ENCODE measurements around the gene PVALEF. TPM values are rescaled to one million over a fixed set of nuclear protein-coding genes. Genes with fewer than 3 reads are reported as not detected.

PVALEF gene
- total RNA-seq, 1 donor from 2014 or later = 0.29 TPM

- Mint-ChIP-seq H3K36me3 (ENCODE audit: unreplicated experiment) (peaks cover 10% of the 10 kb centered on the region), H3K9me3 (ENCODE audit: unreplicated experiment) (peaks cover 13% of the 10 kb centered on the region), H3K27me3 (ENCODE audit: unreplicated experiment) (peaks cover 9% of the 10 kb centered on the region), H3K4me3 (ENCODE audit: unreplicated experiment) (peak overlapping the region; percentile 78), H3K27ac (ENCODE audit: unreplicated experiment) (no peak overlapping the region), H3K4me1 (ENCODE audit: low read depth, unreplicated experiment) (peaks cover 9% of the 10 kb centered on the region)
- no peak for DNase-seq
- TF ChIP-seq, protein P1, sequence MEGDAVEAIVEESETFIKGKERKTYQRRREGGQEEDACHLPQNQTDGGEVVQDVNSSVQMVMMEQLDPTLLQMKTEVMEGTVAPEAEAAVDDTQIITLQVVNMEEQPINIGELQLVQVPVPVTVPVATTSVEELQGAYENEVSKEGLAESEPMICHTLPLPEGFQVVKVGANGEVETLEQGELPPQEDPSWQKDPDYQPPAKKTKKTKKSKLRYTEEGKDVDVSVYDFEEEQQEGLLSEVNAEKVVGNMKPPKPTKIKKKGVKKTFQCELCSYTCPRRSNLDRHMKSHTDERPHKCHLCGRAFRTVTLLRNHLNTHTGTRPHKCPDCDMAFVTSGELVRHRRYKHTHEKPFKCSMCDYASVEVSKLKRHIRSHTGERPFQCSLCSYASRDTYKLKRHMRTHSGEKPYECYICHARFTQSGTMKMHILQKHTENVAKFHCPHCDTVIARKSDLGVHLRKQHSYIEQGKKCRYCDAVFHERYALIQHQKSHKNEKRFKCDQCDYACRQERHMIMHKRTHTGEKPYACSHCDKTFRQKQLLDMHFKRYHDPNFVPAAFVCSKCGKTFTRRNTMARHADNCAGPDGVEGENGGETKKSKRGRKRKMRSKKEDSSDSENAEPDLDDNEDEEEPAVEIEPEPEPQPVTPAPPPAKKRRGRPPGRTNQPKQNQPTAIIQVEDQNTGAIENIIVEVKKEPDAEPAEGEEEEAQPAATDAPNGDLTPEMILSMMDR (IDR thresholded peaks at IDR 0.05; ENCODE audit: partially characterized antibody, unreplicated experiment) = no peak
Measured at GRCh38 chr17:81221371-81221841, 56.1 kb downstream of the PVALEF start.

GRCh38 chr17:81221842-81222619 is 56.7 kb downstream of the PVALEF start:
- TF ChIP-seq, protein P1 (IDR thresholded peaks at IDR 0.05; ENCODE audit: partially characterized antibody, unreplicated experiment) = no peak
- Mint-ChIP-seq H3K9me3 (ENCODE audit: unreplicated experiment) (peaks cover 13% of the 10 kb centered on the region), H3K27ac (ENCODE audit: unreplicated experiment) (no peak overlapping the region), H3K4me1 (ENCODE audit: low read depth, unreplicated experiment) (peaks cover 9% of the 10 kb centered on the region), H3K36me3 (ENCODE audit: unreplicated experiment) (peaks cover 7% of the 10 kb centered on the region), H3K27me3 (ENCODE audit: unreplicated experiment) (peaks cover 9% of the 10 kb centered on the region), H3K4me3 (ENCODE audit: unreplicated experiment) (peak overlapping the region; percentile 78)
- no peak for DNase-seq

DNA sequence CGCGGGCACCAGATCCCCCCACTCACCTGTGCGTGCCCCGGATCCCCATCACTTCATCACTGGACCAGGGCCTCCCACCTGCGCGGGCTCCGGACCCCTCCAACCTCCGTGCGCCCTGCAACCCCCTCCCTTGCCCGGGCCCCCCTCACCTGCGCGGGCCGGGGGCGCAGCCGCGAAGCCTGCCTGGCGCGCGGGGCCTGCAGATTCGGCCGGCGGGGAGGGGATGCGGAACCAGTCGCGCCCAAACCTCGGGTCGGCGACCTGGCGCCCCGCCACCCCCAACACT is 57.3 kb downstream of the PVALEF start:
- Mint-ChIP-seq H3K36me3 (ENCODE audit: unreplicated experiment) (peaks cover 7% of the 10 kb centered on the region), H3K4me1 (ENCODE audit: low read depth, unreplicated experiment) (peaks cover 9% of the 10 kb centered on the region), H3K4me3 (ENCODE audit: unreplicated experiment) (no peak overlapping the region), H3K9me3 (ENCODE audit: unreplicated experiment) (peaks cover 13% of the 10 kb centered on the region), H3K27ac (ENCODE audit: unreplicated experiment) (no peak overlapping the region), H3K27me3 (ENCODE audit: unreplicated experiment) (peaks cover 4% of the 10 kb centered on the region)
- no peak for DNase-seq
- TF ChIP-seq, protein P1 (IDR thresholded peaks at IDR 0.05; ENCODE audit: partially characterized antibody, unreplicated experiment) = no peak

DNA sequence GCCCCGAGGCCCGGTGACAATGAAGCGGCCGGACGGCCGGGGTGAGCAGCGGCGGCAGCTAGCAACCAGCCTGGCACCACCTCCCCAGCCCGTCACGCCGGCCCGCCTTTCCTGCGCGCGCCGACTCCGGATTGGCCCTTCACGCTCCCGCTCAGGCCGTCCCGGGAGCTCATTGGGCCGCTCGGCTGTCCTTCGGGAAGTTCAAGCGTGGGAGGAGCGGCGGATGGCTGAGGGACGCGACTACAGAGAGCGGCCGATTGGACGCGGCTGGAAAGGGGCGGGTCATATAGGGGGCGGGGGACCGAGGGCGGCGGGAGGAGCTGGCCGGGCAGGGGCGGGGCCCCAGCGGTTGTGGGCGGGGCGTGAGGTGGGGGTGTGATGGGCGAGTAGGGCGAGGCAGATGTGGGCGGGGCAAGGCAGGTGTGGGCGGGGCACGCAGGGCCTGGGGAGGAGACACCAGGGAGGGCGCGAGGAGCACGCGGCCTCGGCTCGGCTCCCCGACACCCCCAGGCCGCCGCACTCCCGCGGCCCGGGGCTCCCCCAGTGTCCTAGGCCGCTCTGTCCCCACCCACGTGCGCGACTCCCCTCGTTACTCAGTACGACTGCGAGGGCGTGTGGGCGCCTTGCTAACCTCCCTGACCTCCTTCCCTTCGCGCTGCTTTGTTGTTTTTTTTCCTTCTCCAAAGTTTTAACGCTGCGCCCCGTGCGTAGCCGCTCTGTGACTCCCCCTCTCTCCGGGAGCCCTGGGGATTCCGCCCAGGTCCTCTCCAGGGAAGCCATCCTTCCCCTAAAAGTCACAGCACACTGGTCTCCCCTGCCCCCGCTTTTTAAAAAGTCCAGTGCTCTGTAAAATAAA is 57.8 kb downstream of the PVALEF start, which contains the start of gene CEP131:
TSS of gene CEP131 (minus strand) at position 60 of the 856 bp plus-strand sequence. CDS start 2,909 bp downstream, outside the sequence.
- DNase-seq = peak; percentile 99
- H3K27ac Mint-ChIP-seq (ENCODE audit: unreplicated experiment) = no peak within 1 kb of the TSS
- H3K27me3 Mint-ChIP-seq (ENCODE audit: unreplicated experiment) = peaks cover 4% of the 10 kb centered on the region
- TF ChIP-seq, protein P1 (IDR thresholded peaks at IDR 0.05; ENCODE audit: partially characterized antibody, unreplicated experiment) = no peak
- peak within 1 kb of the TSS; percentile 91 for H3K4me3 Mint-ChIP-seq (ENCODE audit: unreplicated experiment)
- H3K9me3 Mint-ChIP-seq (ENCODE audit: unreplicated experiment) = peaks cover 13% of the 10 kb centered on the region
- H3K4me1 Mint-ChIP-seq (ENCODE audit: low read depth, unreplicated experiment) = peaks cover 9% of the 10 kb centered on the region
- peaks cover 10% of the 10 kb centered on the region for H3K36me3 Mint-ChIP-seq (ENCODE audit: unreplicated experiment)

All from glutamatergic neuron (in vitro differentiated cells).